ENCODE results near the gene FTSJ3. TPM values are rescaled to one million over a fixed set of nuclear protein-coding genes. Genes with fewer than 3 reads are reported as not detected.

Gene FTSJ3
- total and polyA plus RNA-seq, 2 of the 13 experiments (the other 11 are each of a cell fraction or from before 2014, with no cell fraction given), result 26.0 to 64.2 TPM

- TF ChIP-seq STAT6 (CRISPR knock-in tag; IDR thresholded peaks at IDR 0.05; ENCODE audit: borderline replicate concordance) (no peak; the same call in 1 of the 2 replicates), RARA (CRISPR knock-in tag; IDR thresholded peaks at IDR 0.05) (peak; percentile 20; the same call in 1 of the 2 replicates), SOX5 (CRISPR knock-in tag; IDR thresholded peaks at IDR 0.05; ENCODE audit: borderline replicate concordance) (peak; percentile 19; the same call in 1 of the 2 replicates), TFDP2 (CRISPR knock-in tag; IDR thresholded peaks at IDR 0.05) (peak; percentile 13; the same call in 1 of the 2 replicates), FIP1L1 (IDR thresholded peaks at IDR 0.05; ENCODE audit: borderline replicate concordance, insufficient read depth, low read depth, low read length) (peak; percentile 9; the same call in 1 of the 2 replicates), PCBP1 (IDR thresholded peaks at IDR 0.05; ENCODE audit: borderline replicate concordance, low read depth, low read length) (0 out of 2 replicates have a peak, but pooled peaks have one; percentile 9), SIX1 (CRISPR knock-in tag; IDR thresholded peaks at IDR 0.05; ENCODE audit: borderline replicate concordance) (no peak), KLF15 (CRISPR knock-in tag; IDR thresholded peaks at IDR 0.05; ENCODE audit: borderline replicate concordance) (no peak; the same call in 1 of the 2 replicates), NFIB (CRISPR knock-in tag; IDR thresholded peaks at IDR 0.05; ENCODE audit: borderline replicate concordance) (no peak), HMG20B (CRISPR knock-in tag; conservative IDR thresholded peaks at IDR 0.05) (no peak), ZBTB7B (CRISPR knock-in tag; IDR thresholded peaks at IDR 0.05) (no peak), ZNF772 (CRISPR knock-in tag; IDR thresholded peaks at IDR 0.05) (peak; percentile 62; the same call in 1 of the 2 replicates), ZFX (CRISPR knock-in tag; IDR thresholded peaks at IDR 0.05; ENCODE audit: low read depth) (peak; percentile 78), HNF1B (CRISPR knock-in tag; IDR thresholded peaks at IDR 0.05) (peak; percentile 80), MAFG (CRISPR knock-in tag; IDR thresholded peaks at IDR 0.05) (peak; percentile 94), ZBTB14 (CRISPR knock-in tag; IDR thresholded peaks at IDR 0.05) (no peak), ZNF280D (CRISPR knock-in tag; IDR thresholded peaks at IDR 0.05) (peak; percentile 82; the same call in 1 of the 2 replicates), ZNF10 (CRISPR knock-in tag; IDR thresholded peaks at IDR 0.05; ENCODE audit: borderline replicate concordance, low read depth) (no peak)
Measured at GRCh38 chr17:63827002-63827800, at the start of gene FTSJ3, which contains the start of gene PSMC5 (continued).

All from HepG2 (cell line).